Superior temporal gyrus (tissue), 1 donor: Measurements from ENCODE around the gene MRPL11.

Source experiments
- DNase-seq: peaks from one replicate; pipeline ENCODE4 v3.0.0-alpha.2; 2016; ENCODE audit errors: extremely low spot score

MRPL11 gene

GRCh38 chr11:66391322-66391721 is 47.3 kb downstream of the MRPL11 start:
- DNase-seq: no peak

DNA sequence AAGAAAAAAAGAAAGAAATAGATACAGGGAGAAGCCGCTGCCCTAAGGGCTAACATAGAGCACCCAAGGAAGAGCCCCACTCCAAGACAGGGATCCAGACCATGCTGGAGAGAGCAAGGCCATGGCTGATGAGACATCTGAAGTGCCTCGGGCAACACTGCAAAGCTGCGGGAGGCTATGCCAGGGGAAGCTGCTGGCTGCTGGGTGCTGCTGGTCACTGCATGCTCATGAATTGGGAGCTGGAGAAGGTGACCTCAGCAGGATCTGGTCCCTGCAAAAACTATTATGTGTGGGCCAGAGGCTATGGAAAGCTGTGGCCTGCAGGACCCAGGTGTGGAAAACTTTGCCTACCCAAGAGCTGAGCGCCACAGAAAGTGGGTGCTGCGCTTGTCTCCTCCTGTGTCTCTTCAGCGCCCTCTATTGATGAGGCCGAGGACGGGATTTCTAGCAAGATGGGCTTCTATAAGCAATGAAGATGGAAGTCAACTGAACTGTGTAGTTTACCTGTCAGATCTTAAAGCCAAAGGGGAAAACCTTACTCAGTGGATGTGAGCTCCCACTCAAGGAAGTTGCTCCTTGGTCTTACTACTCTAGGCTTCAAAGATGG is 49.8 kb downstream of the MRPL11 start:
- DNase-seq: peak; percentile 59

DNA sequence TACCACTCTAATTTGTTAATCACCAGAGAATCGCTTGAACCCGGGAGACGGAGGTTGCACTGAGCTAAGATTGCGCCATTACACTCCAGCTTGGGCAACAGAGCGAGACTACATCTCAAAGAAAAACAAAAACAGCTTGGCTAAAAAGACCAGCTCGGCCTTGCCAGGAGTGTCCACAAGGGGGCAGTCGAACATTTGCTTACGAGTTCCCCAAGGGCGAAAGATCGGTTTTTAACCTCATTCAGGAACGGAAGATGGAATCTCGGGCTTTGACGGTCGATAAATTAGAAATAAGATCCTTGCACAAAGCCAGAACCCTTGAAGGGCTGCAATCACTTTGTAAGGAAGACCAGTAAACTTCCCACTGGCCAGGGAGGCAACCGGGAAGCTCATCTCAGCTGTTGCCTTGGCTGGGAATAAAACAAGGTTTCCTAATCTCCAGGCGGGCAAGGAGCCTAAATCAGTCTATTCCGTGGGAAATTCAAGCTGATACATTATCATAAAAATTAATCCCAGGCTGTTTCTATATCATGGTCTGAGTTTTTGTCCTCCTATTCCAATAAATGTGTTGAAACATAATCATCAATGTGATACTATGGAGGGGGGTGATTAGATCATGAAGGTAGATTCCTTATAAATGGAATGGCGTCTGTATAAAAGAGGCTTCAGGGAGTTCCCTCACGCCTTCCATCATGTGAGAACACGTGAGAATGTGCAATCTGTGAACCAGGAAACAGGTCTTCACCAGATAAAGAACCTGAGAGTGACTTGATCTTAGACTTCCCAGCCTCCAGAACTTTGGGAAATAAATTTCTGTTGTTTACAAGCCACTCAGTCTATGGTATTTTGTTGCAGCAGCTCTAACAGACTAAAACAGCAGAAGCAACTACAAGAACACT is 52.2 kb downstream of the MRPL11 start:
- DNase-seq: peak; percentile 95
